OCI-LY7 (cell line): ENCODE measurements around the gene GRK4. TPM values are rescaled to one million over a fixed set of nuclear protein-coding genes. Genes with fewer than 3 reads are reported as not detected.
A peak's percentile ranks its signal among the peaks of the same experiment; 100 is the strongest.
"Not testable (repeated sequence)": the region's sequence is repeated elsewhere in the genome, so short reads cannot be mapped to it uniquely, and the experiment has no call there.

Experiments
- BruUV-seq: library from RNA; stranded (reverse); fragments of 400-500 nt; replicated peaks from 2 replicates; lab custom pipeline; 2021; lab: Mats Ljungman, UMichigan
- CTCF ChIA-PET: fragments of 300-600 bp; sonication (Branson Sonifier 250); formaldehyde crosslinking; loops from one replicate; lab custom pipeline; 2022; ENCODE audit warnings: antibody characterized with exemption; ENCODE audit not compliant: unreplicated experiment; lab: Charles Lee
- POLR2A ChIA-PET: fragments of 300-600 bp; sonication (Branson Sonifier 250); formaldehyde crosslinking; loops from one replicate; lab custom pipeline; 2022; ENCODE audit warnings: antibody characterized with exemption; lab: Charles Lee
- DNase-seq: peaks from one replicate; pipeline ENCODE4 v3.0.0-alpha.2; 2015; ENCODE audit warnings: low spot score
- H2AFZ ChIP-seq: fragments of 200-600 bp; sonication (generic), shearing (Covaris generic); 2 replicates; pipeline ENCODE4 v1.6.1; 2014; ENCODE audit warnings: mild to moderate bottlenecking, antibody characterized with exemption, low read length, moderate library complexity
- H3K27ac ChIP-seq: fragments of 200-600 bp; sonication (generic); 2 replicates; pipeline ENCODE4 v1.5.1; 2014; ENCODE audit warnings: mixed run types, low read depth, mild to moderate bottlenecking, moderate library complexity, low read length, inconsistent platforms; ENCODE audit not compliant: poor library complexity, severe bottlenecking
- H3K36me3 ChIP-seq: fragments of 200-600 bp; sonication (generic); 2 replicates; pipeline ENCODE4 v1.6.1; 2014; ENCODE audit warnings: mild to moderate bottlenecking, antibody characterized with exemption, low read length, moderate library complexity, mixed read lengths; ENCODE audit not compliant: insufficient read depth
- H3K4me1 ChIP-seq: fragments of 200-600 bp; sonication (generic); 2 replicates; pipeline ENCODE4 v1.5.1; 2014; ENCODE audit warnings: mild to moderate bottlenecking, low read length; ENCODE audit not compliant: insufficient read depth, poor library complexity, severe bottlenecking
- H3K4me2 ChIP-seq: fragments of 200-600 bp; sonication (generic); 2 replicates; pipeline ENCODE4 v1.6.1; 2014; ENCODE audit warnings: mild to moderate bottlenecking, low read length
- H3K4me3 ChIP-seq: fragments of 200-600 bp; sonication (generic); 2 replicates; pipeline ENCODE4 v1.5.1; 2014; ENCODE audit warnings: mild to moderate bottlenecking, low read depth, low read length; ENCODE audit not compliant: poor library complexity, severe bottlenecking
- H3K79me2 ChIP-seq: fragments of 200-600 bp; sonication (generic); 2 replicates; pipeline ENCODE4 v1.6.1; 2016; ENCODE audit warnings: low read depth, mild to moderate bottlenecking, low read length, moderate library complexity, mixed read lengths; ENCODE audit not compliant: insufficient read depth
- H3K9me2 ChIP-seq: fragments of 200-600 bp; sonication (generic); 2 replicates; pipeline ENCODE4 v1.6.1; 2016; ENCODE audit warnings: mild to moderate bottlenecking, low read length, mixed read lengths; ENCODE audit not compliant: insufficient read depth
- H3K9me3 ChIP-seq: fragments of 200-600 bp; sonication (generic); 2 replicates; pipeline ENCODE4 v1.6.1; 2014; ENCODE audit warnings: mild to moderate bottlenecking, mixed run types, low read length, mixed read lengths
- H4K20me1 ChIP-seq: fragments of 200-600 bp; sonication (generic); 2 replicates; pipeline ENCODE4 v1.6.1; 2014; ENCODE audit warnings: mild to moderate bottlenecking, antibody characterized with exemption, low read length, moderate library complexity, mixed read lengths; ENCODE audit not compliant: insufficient read depth
- CTCF ChIP-seq: fragments of 200-600 bp; sonication (generic); conservative IDR thresholded peaks from 2 replicates; pipeline ENCODE4 v1.5.1; 2014; ENCODE audit warnings: mild to moderate bottlenecking, antibody characterized with exemption, low read length, moderate library complexity, mixed read lengths
- EZH2phosphoT487 ChIP-seq: fragments of 200-600 bp; sonication (generic); IDR thresholded peaks from 2 replicates; pipeline ENCODE4 v1.6.1; 2018; ENCODE audit warnings: low read depth, borderline replicate concordance, mild to moderate bottlenecking, mixed run types, antibody characterized with exemption, low read length, moderate library complexity, mixed read lengths
- intact Hi-C: fragments of 100-400 bp; cut with micrococcal nuclease; formaldehyde crosslinking; loops from one replicate; pipeline ENCODE4 v1.10.0; 2022; ENCODE audit not compliant: unreplicated experiment
- total RNA-seq, 2 experiments: library from RNA; depleted of rRNA in 1 of 2; stranded (reverse); fragments of >200 nt in 1 of 2; shearing (Covaris generic) in 1 of 2; gene quantifications; 2 replicates each; pipeline ENCODE4 v1.2.3, GENCODE V29; 2014 to 2022

Gene GRK4
- total RNA-seq, 2 experiments from 2014 or later, result 6.5 to 9.1 TPM

- no peak for DNase-seq
- H3K9me3 ChIP-seq, result no peaks in the 10 kb centered on the region
- H3K36me3 ChIP-seq, result peaks cover 11% of the 10 kb centered on the region
- H3K4me2 ChIP-seq, result no peak overlapping the region
- H2AFZ ChIP-seq, result no peak overlapping the region
- H3K27ac ChIP-seq, result no peak overlapping the region
- no peaks in the 10 kb centered on the region for H3K79me2 ChIP-seq
- no TSS peak for BruUV-seq
- TF ChIP-seq EZH2phosphoT487 (no peak), CTCF (no peak)
- intact Hi-C loops, result loop anchor here (2.0 kb wide), 1 partner anchor 51 kb away; no protein-coding TSS in a partner anchor
- H4K20me1 ChIP-seq, result no peaks in the 10 kb centered on the region
- H3K4me3 ChIP-seq, result no peak overlapping the region
- POLR2A ChIA-PET, result no interaction called here
- CTCF ChIA-PET, result no interaction called here
- H3K9me2 ChIP-seq, result no peaks in the 10 kb centered on the region
- H3K4me1 ChIP-seq, result no peaks in the 10 kb centered on the region
Measured at GRCh38 chr4:2915789-2916188, 47.6 kb upstream of the GRK4 start.

GRCh38 chr4:2916696-2917095 is 46.7 kb upstream of the GRK4 start:
- not testable (repeated sequence) for DNase-seq

GRCh38 chr4:2918300-2918699 is 45.1 kb upstream of the GRK4 start:
- H4K20me1 ChIP-seq, intact Hi-C loops, H3K79me2 ChIP-seq, DNase-seq, CTCF ChIA-PET, H3K4me1 ChIP-seq, H3K4me3 ChIP-seq, H3K4me2 ChIP-seq, H3K36me3 ChIP-seq, H3K9me2 ChIP-seq, H3K9me3 ChIP-seq, H2AFZ ChIP-seq, H3K27ac ChIP-seq: not testable (repeated sequence)
- TSS peak; percentile 53 for BruUV-seq
- POLR2A ChIA-PET, result interaction anchor here (0.7 kb wide), 3 partner anchors 71 to 218 kb away, joined by 3 read pairs; no protein-coding TSS in a partner anchor

More at GRCh38 chr4:2916696-2917095, 46.7 kb upstream of the GRK4 start:
- BruUV-seq, H3K9me3 ChIP-seq, H3K4me1 ChIP-seq, H3K4me3 ChIP-seq, CTCF ChIA-PET, H3K9me2 ChIP-seq, H4K20me1 ChIP-seq, H3K36me3 ChIP-seq, H3K4me2 ChIP-seq, H3K27ac ChIP-seq, H2AFZ ChIP-seq, H3K79me2 ChIP-seq: not testable (repeated sequence)
- intact Hi-C loops, result loop anchor here (2.0 kb wide), 1 partner anchor 52 kb away; no protein-coding TSS in a partner anchor
- POLR2A ChIA-PET, result interaction anchor here (1.2 kb wide), 1 partner anchor 103 kb away, joined by 3 read pairs; no protein-coding TSS in a partner anchor

GRCh38 chr4:2918714-2919113 is 44.7 kb upstream of the GRK4 start:
- H3K4me2 ChIP-seq, H3K9me3 ChIP-seq, H3K4me1 ChIP-seq, H3K9me2 ChIP-seq, H3K27ac ChIP-seq, H2AFZ ChIP-seq, H3K36me3 ChIP-seq, DNase-seq, intact Hi-C loops, H4K20me1 ChIP-seq, H3K4me3 ChIP-seq, H3K79me2 ChIP-seq, BruUV-seq, CTCF ChIA-PET: not testable (repeated sequence)
- POLR2A ChIA-PET, result interaction anchor here (0.7 to 1.2 kb wide), 4 partner anchors 17 to 218 kb away, joined by 3 to 4 read pairs (median 3); no protein-coding TSS in a partner anchor

- H3K4me3 ChIP-seq, H3K9me2 ChIP-seq, H3K4me2 ChIP-seq, BruUV-seq, H2AFZ ChIP-seq, H3K27ac ChIP-seq, H3K36me3 ChIP-seq, H3K9me3 ChIP-seq, intact Hi-C loops, H4K20me1 ChIP-seq, H3K79me2 ChIP-seq, H3K4me1 ChIP-seq, CTCF ChIA-PET, POLR2A ChIA-PET: not testable (repeated sequence)
- DNase-seq, result peak; percentile 53
Measured at GRCh38 chr4:2922453-2923101, 40.8 kb upstream of the GRK4 start.
